Measurements from ENCODE around the gene CAMK1D.

DNA sequence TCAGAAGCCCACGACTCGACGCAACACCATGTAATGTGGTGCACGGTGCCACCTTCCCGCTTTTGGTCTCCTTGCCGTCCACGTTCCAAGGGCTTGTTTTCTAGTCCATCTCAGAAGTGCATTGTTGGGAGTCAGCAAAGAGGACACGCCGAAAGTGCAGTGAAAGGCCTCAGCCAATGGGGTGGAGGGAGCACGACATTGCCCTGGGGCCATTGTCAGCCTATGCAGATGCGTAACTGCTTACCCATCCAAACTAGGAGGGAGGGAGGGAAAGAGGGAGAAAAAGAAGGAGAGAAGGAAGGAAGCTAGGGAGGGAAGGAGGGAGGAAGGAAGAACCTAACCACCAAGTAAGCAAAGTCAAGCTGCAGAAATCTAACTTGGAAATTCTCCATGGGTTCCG lies 449.8 kb downstream of the CAMK1D start:
- TF ChIP-seq, protein P1, sequence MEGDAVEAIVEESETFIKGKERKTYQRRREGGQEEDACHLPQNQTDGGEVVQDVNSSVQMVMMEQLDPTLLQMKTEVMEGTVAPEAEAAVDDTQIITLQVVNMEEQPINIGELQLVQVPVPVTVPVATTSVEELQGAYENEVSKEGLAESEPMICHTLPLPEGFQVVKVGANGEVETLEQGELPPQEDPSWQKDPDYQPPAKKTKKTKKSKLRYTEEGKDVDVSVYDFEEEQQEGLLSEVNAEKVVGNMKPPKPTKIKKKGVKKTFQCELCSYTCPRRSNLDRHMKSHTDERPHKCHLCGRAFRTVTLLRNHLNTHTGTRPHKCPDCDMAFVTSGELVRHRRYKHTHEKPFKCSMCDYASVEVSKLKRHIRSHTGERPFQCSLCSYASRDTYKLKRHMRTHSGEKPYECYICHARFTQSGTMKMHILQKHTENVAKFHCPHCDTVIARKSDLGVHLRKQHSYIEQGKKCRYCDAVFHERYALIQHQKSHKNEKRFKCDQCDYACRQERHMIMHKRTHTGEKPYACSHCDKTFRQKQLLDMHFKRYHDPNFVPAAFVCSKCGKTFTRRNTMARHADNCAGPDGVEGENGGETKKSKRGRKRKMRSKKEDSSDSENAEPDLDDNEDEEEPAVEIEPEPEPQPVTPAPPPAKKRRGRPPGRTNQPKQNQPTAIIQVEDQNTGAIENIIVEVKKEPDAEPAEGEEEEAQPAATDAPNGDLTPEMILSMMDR (IDR thresholded peaks at IDR 0.05; ENCODE audit: low read depth, low read length) = no peak
- no peak for TF ChIP-seq MYC (IDR thresholded peaks at IDR 0.05; ENCODE audit: low read depth, low read length)

All from NB4 (cell line).